Omental fat pad (tissue), 4 donors: Measurements from ENCODE around the gene CTTNBP2. TPM values are rescaled to one million over a fixed set of nuclear protein-coding genes. Genes with fewer than 3 reads are reported as not detected.

Source experiments
- ATAC-seq: fragments of 150-250 bp; one replicate; pipeline ENCODE4 v1.9.1; 2016; ENCODE audit warnings: mild to moderate bottlenecking, moderate library complexity; ENCODE audit not compliant: low FRiP score
- DNase-seq: peaks from one replicate; pipeline ENCODE4 v3.0.0-alpha.2; 2019; ENCODE audit warnings: low spot score
- total RNA-seq, 4 donors: library from RNA; depleted of rRNA; stranded (reverse); fragments of >200 nt; gene quantifications; one replicate each; pipeline ENCODE4 v1.1.0, GENCODE V29; 2016
- TF ChIP-seq, protein P1 (sequence below), 3 donors: fragments of 450-650 bp; IDR thresholded peaks; one replicate each; pipeline ENCODE4 v1.5.1; 2016 to 2017; ENCODE audit warnings: antibody characterized with exemption in 3 of 3, mild to moderate bottlenecking in 3 of 3, moderate library complexity in 2 of 3

The CTTNBP2 gene
- total RNA-seq, 4 donors from 2014 or later = 4.7 to 15.1 (median 13.0) TPM

DNA sequence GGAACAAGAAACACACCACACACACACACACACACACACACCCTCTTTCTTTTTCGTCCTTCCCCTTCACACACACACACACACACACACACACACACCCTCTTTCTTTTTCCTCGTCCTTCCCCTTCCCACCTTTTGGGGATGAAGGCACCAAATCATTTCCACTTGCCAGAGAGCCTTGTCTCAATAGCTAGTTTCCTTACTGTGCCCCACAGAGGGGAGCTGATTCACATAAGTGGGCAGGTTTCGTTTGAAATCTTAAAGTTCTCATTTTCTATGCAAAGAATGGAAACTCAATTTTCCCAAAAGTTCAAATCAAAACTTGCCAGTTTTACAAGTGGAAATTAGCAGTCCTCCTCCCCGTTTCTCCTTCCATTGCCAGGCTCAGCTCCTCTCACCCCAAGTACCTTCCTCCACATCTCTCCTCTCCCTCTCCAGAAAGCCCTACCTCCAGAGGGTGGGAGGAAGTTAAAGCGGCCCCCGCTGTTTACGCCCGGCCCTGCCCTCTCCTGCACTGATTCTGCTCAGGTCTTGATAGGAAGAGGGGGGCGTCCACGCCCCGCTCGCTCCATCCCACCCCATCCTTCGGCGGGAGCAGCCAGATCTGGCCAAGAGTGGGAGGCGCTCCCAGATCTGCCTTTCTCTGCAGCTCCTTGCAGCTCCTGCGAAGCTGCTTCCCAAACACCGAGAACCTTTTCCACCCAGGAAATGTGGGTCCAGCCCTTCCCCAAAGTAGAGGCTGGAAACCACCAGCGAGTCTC is 1.3 kb downstream of the CTTNBP2 start:
- DNase-seq (no peak), ATAC-seq (peak; percentile 70)
- TF ChIP-seq, protein P1, sequence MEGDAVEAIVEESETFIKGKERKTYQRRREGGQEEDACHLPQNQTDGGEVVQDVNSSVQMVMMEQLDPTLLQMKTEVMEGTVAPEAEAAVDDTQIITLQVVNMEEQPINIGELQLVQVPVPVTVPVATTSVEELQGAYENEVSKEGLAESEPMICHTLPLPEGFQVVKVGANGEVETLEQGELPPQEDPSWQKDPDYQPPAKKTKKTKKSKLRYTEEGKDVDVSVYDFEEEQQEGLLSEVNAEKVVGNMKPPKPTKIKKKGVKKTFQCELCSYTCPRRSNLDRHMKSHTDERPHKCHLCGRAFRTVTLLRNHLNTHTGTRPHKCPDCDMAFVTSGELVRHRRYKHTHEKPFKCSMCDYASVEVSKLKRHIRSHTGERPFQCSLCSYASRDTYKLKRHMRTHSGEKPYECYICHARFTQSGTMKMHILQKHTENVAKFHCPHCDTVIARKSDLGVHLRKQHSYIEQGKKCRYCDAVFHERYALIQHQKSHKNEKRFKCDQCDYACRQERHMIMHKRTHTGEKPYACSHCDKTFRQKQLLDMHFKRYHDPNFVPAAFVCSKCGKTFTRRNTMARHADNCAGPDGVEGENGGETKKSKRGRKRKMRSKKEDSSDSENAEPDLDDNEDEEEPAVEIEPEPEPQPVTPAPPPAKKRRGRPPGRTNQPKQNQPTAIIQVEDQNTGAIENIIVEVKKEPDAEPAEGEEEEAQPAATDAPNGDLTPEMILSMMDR (IDR thresholded peaks at IDR 0.05) = no peak

DNA sequence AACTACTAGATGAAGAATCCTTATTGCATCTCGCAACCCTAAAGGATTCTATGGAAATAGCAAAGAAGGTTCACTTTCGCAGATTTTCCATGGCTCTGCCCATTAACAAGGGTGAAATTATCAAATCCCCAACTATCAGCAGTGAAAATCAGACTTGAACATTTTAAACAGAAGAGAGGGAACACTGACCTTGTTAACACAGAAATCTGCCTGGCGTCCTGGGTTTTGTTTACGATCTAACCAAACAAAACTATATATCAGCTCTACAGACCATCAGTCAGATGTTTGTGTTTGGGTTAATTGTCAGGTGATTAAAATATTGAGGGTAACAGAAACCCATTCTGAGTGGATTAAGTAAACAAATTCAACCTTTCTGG is 1.9 kb downstream of the CTTNBP2 start:
- ATAC-seq (no peak), DNase-seq (no peak)
- TF ChIP-seq, protein P1 (IDR thresholded peaks at IDR 0.05) = no peak

DNA sequence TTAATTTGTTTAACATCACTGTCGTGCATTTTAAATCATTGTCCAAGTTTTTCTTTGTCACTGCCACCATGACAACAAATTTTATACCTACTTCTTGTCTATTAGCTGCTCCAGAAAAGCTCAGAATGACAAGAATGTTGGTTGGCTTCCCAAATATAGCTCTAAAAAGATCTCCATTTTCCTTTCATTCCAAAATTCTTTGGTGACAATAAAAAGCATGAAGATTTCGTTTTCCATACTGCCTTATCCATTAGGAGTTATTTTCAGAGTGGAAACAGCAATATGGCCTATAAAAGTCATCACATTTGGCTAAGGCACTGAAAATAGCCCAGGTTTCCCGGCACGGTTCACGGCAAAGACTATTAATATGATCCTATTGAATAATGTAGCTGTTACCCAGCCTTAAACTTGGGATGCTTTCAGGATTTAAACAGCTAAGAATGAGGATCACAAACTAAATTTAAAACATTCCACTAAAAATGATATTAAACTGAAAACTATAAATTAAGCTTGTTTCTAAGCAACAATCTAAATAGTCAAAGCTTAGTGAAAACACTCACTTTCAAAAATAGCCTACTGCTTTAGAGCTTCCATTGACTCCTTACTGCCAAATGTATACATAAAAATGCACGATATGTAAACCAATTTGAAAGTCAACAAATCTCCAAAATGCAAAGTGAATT is 2.7 kb downstream of the CTTNBP2 start:
- ATAC-seq = no peak
- TF ChIP-seq, protein P1 (IDR thresholded peaks at IDR 0.05) = no peak
- DNase-seq = no peak

DNA sequence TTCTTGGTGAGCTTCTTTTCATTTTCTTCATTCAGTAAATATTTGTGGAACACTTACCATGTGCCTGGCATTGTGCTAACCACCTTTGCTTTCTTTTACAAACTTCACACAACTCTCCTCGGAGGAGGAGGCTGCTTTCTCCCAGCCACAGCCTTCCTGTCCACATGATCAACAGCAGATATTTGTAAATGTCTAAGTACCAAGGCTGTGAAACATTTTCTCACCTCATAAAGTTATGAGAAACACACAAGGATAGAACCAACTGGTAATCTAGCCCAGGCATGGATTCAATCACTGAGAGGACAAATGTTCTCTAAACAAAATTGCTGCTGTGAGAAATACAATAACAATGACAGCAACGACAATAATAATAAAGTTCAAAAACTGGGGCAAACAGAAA is 3.9 kb downstream of the CTTNBP2 start:
- DNase-seq (no peak), ATAC-seq (no peak)
- TF ChIP-seq, protein P1 (IDR thresholded peaks at IDR 0.05) = no peak

DNA sequence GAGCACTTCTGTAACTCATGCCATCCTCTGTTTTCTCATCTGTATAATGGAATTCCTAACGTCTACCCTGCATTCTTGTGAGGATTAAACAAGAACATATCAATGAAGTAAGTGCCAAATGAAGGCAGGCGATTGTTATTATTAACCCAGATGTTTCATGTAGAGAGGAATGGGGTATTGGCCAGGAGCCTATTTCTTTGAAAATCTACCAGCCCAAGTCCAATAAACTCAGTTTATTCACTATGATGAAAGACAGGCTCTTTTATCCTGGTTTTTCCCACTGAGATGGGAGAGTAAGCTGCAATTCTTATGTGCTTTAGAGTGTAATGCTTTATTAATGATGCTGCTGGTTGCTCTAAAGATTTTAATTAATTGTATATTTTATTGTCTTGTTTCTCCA is 9.6 kb downstream of the CTTNBP2 start:
- no peak for DNase-seq
- no peak for ATAC-seq
- TF ChIP-seq, protein P1 (IDR thresholded peaks at IDR 0.05) = no peak

DNA sequence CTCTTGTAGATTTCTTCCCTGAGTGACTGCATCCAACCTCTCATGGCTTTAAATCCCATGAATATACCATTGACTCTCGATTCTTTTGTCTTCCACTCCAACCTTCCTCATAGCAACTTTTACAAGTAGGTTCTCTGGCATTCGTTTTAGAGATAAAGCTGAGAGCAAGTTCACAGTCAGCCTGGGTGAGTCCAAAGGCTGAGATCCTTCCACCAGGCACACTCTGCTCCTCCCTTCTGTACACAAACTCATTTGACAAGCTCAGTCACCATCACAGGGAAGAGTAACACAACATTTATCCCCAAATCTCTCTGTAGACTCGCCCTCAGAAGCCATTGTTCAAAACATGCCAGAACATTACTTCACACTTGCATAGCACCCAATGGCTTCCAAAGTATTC is 10.9 kb downstream of the CTTNBP2 start:
- DNase-seq (no peak), ATAC-seq (no peak)
- TF ChIP-seq, protein P1 (IDR thresholded peaks at IDR 0.05) = no peak
